Ovary (tissue), 3 donors: ENCODE measurements around the gene PRDM16.

Experiments
- POLR2A ChIP-seq: fragments of 450-650 bp; IDR thresholded peaks from one replicate; pipeline ENCODE4 v1.6.1; 2017; ENCODE audit warnings: antibody characterized with exemption, mild to moderate bottlenecking, moderate library complexity
- TF ChIP-seq, protein P1 (sequence below), 3 donors: fragments of 450-650 bp in 2 of 3; fragments of 200-600 bp in 1 of 3; IDR thresholded peaks; one replicate each; pipeline versions ENCODE4 v1.5.1 to v1.8.0; 2016 to 2022; ENCODE audit warnings: antibody characterized with exemption in 3 of 3, mild to moderate bottlenecking in 1 of 3
- donor health status: DM: no; HTN: no; CAD: no.

DNA sequence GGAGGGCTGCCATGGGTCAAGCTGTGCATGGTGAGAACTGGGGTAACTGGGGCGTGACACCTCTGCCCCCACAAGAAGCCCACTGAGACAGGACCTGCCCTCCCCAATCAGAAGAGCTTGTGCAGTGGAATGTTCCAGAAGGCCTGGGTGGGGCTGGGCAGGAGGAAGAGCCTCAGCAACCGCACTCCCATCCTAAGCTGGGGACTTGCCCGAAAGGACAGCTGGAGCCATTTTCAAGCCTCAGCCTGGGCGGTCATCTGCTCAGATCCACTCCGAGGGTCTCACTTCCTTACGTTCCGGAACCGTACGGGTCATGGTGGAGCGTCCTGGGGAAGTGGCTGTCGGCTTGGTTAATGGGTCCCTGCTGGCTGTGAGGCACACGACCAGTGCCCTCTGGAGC is 226.8 kb downstream of the PRDM16 start:
- TF ChIP-seq, protein P1, sequence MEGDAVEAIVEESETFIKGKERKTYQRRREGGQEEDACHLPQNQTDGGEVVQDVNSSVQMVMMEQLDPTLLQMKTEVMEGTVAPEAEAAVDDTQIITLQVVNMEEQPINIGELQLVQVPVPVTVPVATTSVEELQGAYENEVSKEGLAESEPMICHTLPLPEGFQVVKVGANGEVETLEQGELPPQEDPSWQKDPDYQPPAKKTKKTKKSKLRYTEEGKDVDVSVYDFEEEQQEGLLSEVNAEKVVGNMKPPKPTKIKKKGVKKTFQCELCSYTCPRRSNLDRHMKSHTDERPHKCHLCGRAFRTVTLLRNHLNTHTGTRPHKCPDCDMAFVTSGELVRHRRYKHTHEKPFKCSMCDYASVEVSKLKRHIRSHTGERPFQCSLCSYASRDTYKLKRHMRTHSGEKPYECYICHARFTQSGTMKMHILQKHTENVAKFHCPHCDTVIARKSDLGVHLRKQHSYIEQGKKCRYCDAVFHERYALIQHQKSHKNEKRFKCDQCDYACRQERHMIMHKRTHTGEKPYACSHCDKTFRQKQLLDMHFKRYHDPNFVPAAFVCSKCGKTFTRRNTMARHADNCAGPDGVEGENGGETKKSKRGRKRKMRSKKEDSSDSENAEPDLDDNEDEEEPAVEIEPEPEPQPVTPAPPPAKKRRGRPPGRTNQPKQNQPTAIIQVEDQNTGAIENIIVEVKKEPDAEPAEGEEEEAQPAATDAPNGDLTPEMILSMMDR (IDR thresholded peaks at IDR 0.05) = no peak
- no peak for TF ChIP-seq POLR2A
